HL-60 (cell line): ENCODE results near the gene ADGRB3.

ENCODE experiments used
- GABPA ChIP-seq: IDR thresholded peaks from 2 replicates; pipeline ENCODE4 v1.6.1; 2012; ENCODE audit warnings: low read depth
- POLR2AphosphoS5 ChIP-seq: IDR thresholded peaks from 2 replicates; pipeline ENCODE4 v1.6.1; 2012; ENCODE audit warnings: low read depth
- REST ChIP-seq: IDR thresholded peaks from 2 replicates; pipeline ENCODE4 v1.6.1; 2012; ENCODE audit warnings: low read depth; ENCODE audit not compliant: insufficient replicate concordance
- SPI1 ChIP-seq: IDR thresholded peaks from 2 replicates; pipeline ENCODE4 v1.6.1; 2012; ENCODE audit warnings: low read depth, mild to moderate bottlenecking, borderline replicate concordance
- TF ChIP-seq, protein P1 (sequence below): IDR thresholded peaks from one replicate; pipeline ENCODE4 v1.5.1; 2011; ENCODE audit warnings: low read length, control low read depth, inconsistent platforms; ENCODE audit not compliant: insufficient read depth

- TF ChIP-seq, protein P1, sequence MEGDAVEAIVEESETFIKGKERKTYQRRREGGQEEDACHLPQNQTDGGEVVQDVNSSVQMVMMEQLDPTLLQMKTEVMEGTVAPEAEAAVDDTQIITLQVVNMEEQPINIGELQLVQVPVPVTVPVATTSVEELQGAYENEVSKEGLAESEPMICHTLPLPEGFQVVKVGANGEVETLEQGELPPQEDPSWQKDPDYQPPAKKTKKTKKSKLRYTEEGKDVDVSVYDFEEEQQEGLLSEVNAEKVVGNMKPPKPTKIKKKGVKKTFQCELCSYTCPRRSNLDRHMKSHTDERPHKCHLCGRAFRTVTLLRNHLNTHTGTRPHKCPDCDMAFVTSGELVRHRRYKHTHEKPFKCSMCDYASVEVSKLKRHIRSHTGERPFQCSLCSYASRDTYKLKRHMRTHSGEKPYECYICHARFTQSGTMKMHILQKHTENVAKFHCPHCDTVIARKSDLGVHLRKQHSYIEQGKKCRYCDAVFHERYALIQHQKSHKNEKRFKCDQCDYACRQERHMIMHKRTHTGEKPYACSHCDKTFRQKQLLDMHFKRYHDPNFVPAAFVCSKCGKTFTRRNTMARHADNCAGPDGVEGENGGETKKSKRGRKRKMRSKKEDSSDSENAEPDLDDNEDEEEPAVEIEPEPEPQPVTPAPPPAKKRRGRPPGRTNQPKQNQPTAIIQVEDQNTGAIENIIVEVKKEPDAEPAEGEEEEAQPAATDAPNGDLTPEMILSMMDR = no peak
- TF ChIP-seq POLR2AphosphoS5 = no peak
- TF ChIP-seq REST = no peak
- TF ChIP-seq GABPA = no peak
- TF ChIP-seq SPI1 = no peak
These were observed 384.8 kb downstream of the ADGRB3 start for GRCh38 chr6:69019832-69020231.
